HEK293 (cell line): ENCODE data around the gene TMEM184A.

ENCODE experiments used
- CTCF ChIA-PET: fragments of 350-600 bp; formaldehyde crosslinking; extraction: SDS; loops from one replicate; lab custom pipeline; 2021; ENCODE audit warnings: antibody characterized with exemption; lab: Yijun Ruan, JAX
- POLR2A ChIA-PET: fragments of 300-600 bp; formaldehyde crosslinking; extraction: SDS; loops from one replicate; lab custom pipeline; 2020; ENCODE audit warnings: antibody characterized with exemption, inconsistent platforms; lab: Yijun Ruan, JAX
- H3K27ac ChIP-seq: fragments of 200-500 bp; sonication (Bioruptor generic); 2 replicates; pipeline ENCODE4 v1.5.1; 2014; ENCODE audit warnings: low read depth, low read length, control low read depth, inconsistent platforms; ENCODE audit errors: extremely low read depth
- H3K36me3 ChIP-seq, 2 experiments: fragments of 200-500 bp in 1 of 2; sonication (Bioruptor generic) in 1 of 2; 1 replicate in 1 of 2; 2 replicates in 1 of 2; pipeline ENCODE4 v1.5.1; 2014 to 2017; ENCODE audit warnings: inconsistent platforms in 2 of 2, low read length in 2 of 2; ENCODE audit not compliant: control insufficient read depth in 2 of 2, insufficient read depth in 1 of 2
- H3K4me1 ChIP-seq: fragments of 200-500 bp; sonication (Bioruptor generic); 2 replicates; pipeline ENCODE4 v1.5.1; 2014; ENCODE audit warnings: mild to moderate bottlenecking, low read length, inconsistent platforms; ENCODE audit not compliant: control insufficient read depth, insufficient read depth
- H3K4me3 ChIP-seq: 2 replicates; pipeline ENCODE4 v1.5.1; 2011; ENCODE audit warnings: low read depth, mild to moderate bottlenecking, control low read depth, low read length, moderate library complexity
- H3K9me3 ChIP-seq: fragments of 200-500 bp; sonication (Bioruptor generic); 2 replicates; pipeline ENCODE4 v1.5.1; 2014; ENCODE audit warnings: low read depth, low read length, inconsistent platforms; ENCODE audit not compliant: control insufficient read depth, insufficient read depth
- GLIS2 ChIP-seq: fragments of 450-650 bp; formaldehyde crosslinking; IDR thresholded peaks from 2 replicates; pipeline ENCODE4 v1.5.1; 2016; ENCODE audit warnings: missing biosample characterization, missing genetic modification characterization
- HIC1 ChIP-seq: fragments of 450-650 bp; formaldehyde crosslinking; IDR thresholded peaks from 2 replicates; pipeline ENCODE4 v1.5.1; 2016; ENCODE audit warnings: missing biosample characterization, missing genetic modification characterization
- KLF16 ChIP-seq: fragments of 450-650 bp; formaldehyde crosslinking; IDR thresholded peaks from 2 replicates; pipeline ENCODE4 v1.5.1; 2017; ENCODE audit warnings: missing biosample characterization, missing genetic modification characterization
- SETDB1 ChIP-seq: IDR thresholded peaks from one replicate; pipeline ENCODE4 v1.6.1; 2017; ENCODE audit warnings: mild to moderate bottlenecking, low read length, moderate library complexity, mixed read lengths; ENCODE audit not compliant: insufficient read length
- WT1 ChIP-seq: fragments of 450-650 bp; formaldehyde crosslinking; IDR thresholded peaks from 2 replicates; pipeline ENCODE4 v1.5.1; 2016; ENCODE audit warnings: missing biosample characterization, missing genetic modification characterization
- ZBTB17 ChIP-seq: fragments of 450-650 bp; formaldehyde crosslinking; IDR thresholded peaks from 2 replicates; pipeline ENCODE4 v1.5.1; 2016; ENCODE audit warnings: missing biosample characterization, missing genetic modification characterization
- ZNF157 ChIP-seq: fragments of 450-650 bp; formaldehyde crosslinking; IDR thresholded peaks from 2 replicates; pipeline ENCODE4 v1.5.1; 2016; ENCODE audit warnings: missing biosample characterization, missing genetic modification characterization
- ZNF175 ChIP-seq: fragments of 450-650 bp; formaldehyde crosslinking; IDR thresholded peaks from 2 replicates; pipeline ENCODE4 v1.5.1; 2016; ENCODE audit warnings: missing biosample characterization, missing genetic modification characterization
- ZNF23 ChIP-seq: fragments of 450-650 bp; formaldehyde crosslinking; IDR thresholded peaks from 2 replicates; pipeline ENCODE4 v1.5.1; 2016; ENCODE audit warnings: missing biosample characterization, missing genetic modification characterization, borderline replicate concordance
- ZNF24 ChIP-seq: fragments of 450-650 bp; formaldehyde crosslinking; IDR thresholded peaks from 2 replicates; pipeline ENCODE4 v1.5.1; 2016; ENCODE audit warnings: missing biosample characterization, missing genetic modification characterization
- ZNF274 ChIP-seq, 2 experiments: fragments of 200-500 bp in 1 of 2; fragments of 450-650 bp in 1 of 2; sonication (Bioruptor generic) in 1 of 2; formaldehyde crosslinking in 1 of 2; IDR thresholded peaks; 2 replicates each; pipeline versions ENCODE4 v1.5.1 to v1.6.1; 2014 to 2016; ENCODE audit warnings: borderline replicate concordance in 1 of 2, inconsistent platforms in 1 of 2, low read length in 1 of 2, missing biosample characterization in 1 of 2, missing genetic modification characterization in 1 of 2
- ZNF391 ChIP-seq: fragments of 450-650 bp; formaldehyde crosslinking; IDR thresholded peaks from 2 replicates; pipeline ENCODE4 v1.5.1; 2016; ENCODE audit warnings: low read depth, missing biosample characterization, missing genetic modification characterization, borderline replicate concordance
- ZNF416 ChIP-seq: fragments of 450-650 bp; formaldehyde crosslinking; IDR thresholded peaks from 2 replicates; pipeline ENCODE4 v1.5.1; 2016; ENCODE audit warnings: missing biosample characterization, missing genetic modification characterization
- ZNF501 ChIP-seq: fragments of 450-650 bp; formaldehyde crosslinking; IDR thresholded peaks from 2 replicates; pipeline ENCODE4 v1.5.1; 2016; ENCODE audit warnings: missing biosample characterization, missing genetic modification characterization
- ZNF571 ChIP-seq: fragments of 450-650 bp; formaldehyde crosslinking; IDR thresholded peaks from 2 replicates; pipeline ENCODE4 v1.5.0; 2017; ENCODE audit warnings: missing biosample characterization, missing genetic modification characterization
- ZNF580 ChIP-seq: fragments of 450-650 bp; formaldehyde crosslinking; IDR thresholded peaks from 2 replicates; pipeline ENCODE4 v1.5.1; 2016; ENCODE audit warnings: missing biosample characterization, missing genetic modification characterization
- ZNF610 ChIP-seq: fragments of 450-650 bp; formaldehyde crosslinking; IDR thresholded peaks from 2 replicates; pipeline ENCODE4 v1.5.1; 2016; ENCODE audit warnings: missing biosample characterization, missing genetic modification characterization, borderline replicate concordance
- ZNF792 ChIP-seq: fragments of 450-650 bp; formaldehyde crosslinking; IDR thresholded peaks from 2 replicates; pipeline ENCODE4 v1.5.1; 2016; ENCODE audit warnings: missing biosample characterization, missing genetic modification characterization
- ZNF830 ChIP-seq: fragments of 450-650 bp; IDR thresholded peaks from 2 replicates; pipeline ENCODE4 v1.5.0; 2018; ENCODE audit warnings: missing biosample characterization, missing genetic modification characterization, low read depth, mild to moderate bottlenecking, moderate library complexity
- TF ChIP-seq, protein P1 (sequence below): fragments of 450-650 bp; formaldehyde crosslinking; IDR thresholded peaks from 2 replicates; pipeline ENCODE4 v1.5.1; 2016; ENCODE audit warnings: missing biosample characterization, missing genetic modification characterization
- TF ChIP-seq, protein P2 (sequence below): fragments of 450-650 bp; formaldehyde crosslinking; IDR thresholded peaks from 2 replicates; pipeline ENCODE4 v1.5.1; 2017; ENCODE audit warnings: missing biosample characterization, missing genetic modification characterization
- TF ChIP-seq, protein P3 (sequence below): fragments of 450-650 bp; formaldehyde crosslinking; IDR thresholded peaks from 2 replicates; pipeline ENCODE4 v1.5.1; 2016; ENCODE audit warnings: missing biosample characterization, missing genetic modification characterization

Gene TMEM184A

GRCh38 chr7:1509226-1509625 lies 46.8 kb downstream of the TMEM184A start:
- ChIA-PET CTCF (no interaction called here), POLR2A (interaction anchor here (1.4 kb wide), 1 partner anchor 46 kb away, joined by 8 read pairs; the partner anchor contains the start of gene TMEM184A)
- no peaks in the 10 kb centered on the region for H3K4me1 ChIP-seq
- no peak overlapping the region for H3K27ac ChIP-seq
- H3K36me3 ChIP-seq = no peaks in the 10 kb centered on the region
- TF ChIP-seq ZNF416 (tag by site-specific recombination) (no peak), ZNF830 (no peak), ZNF24 (tag by site-specific recombination) (no peak), ZNF391 (no peak), WT1 (tag by site-specific recombination) (no peak), ZNF571 (tag by site-specific recombination) (no peak), ZBTB17 (no peak), ZNF501 (tag by site-specific recombination) (no peak), ZNF610 (no peak), ZNF157 (tag by site-specific recombination) (no peak), GLIS2 (no peak), ZNF274 (IDR thresholded peaks at IDR 0.05; ENCODE audit: low read length) (no peak), ZNF274 (tag by site-specific recombination; IDR thresholded peaks at IDR 0.05; ENCODE audit: borderline replicate concordance) (no peak), ZNF23 (tag by site-specific recombination) (no peak), ZNF792 (tag by site-specific recombination) (no peak), ZNF580 (tag by site-specific recombination) (no peak), SETDB1 (no peak), KLF16 (tag by site-specific recombination) (no peak)
- TF ChIP-seq, protein P1, sequence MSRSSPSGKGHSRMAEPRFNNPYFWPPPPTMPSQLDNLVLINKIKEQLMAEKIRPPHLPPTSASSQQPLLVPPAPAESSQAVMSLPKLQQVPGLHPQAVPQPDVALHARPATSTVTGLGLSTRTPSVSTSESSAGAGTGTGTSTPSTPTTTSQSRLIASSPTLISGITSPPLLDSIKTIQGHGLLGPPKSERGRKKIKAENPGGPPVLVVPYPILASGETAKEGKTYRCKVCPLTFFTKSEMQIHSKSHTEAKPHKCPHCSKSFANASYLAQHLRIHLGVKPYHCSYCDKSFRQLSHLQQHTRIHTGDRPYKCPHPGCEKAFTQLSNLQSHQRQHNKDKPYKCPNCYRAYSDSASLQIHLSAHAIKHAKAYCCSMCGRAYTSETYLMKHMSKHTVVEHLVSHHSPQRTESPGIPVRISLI (tag by site-specific recombination) = no peak
- TF ChIP-seq, protein P2, sequence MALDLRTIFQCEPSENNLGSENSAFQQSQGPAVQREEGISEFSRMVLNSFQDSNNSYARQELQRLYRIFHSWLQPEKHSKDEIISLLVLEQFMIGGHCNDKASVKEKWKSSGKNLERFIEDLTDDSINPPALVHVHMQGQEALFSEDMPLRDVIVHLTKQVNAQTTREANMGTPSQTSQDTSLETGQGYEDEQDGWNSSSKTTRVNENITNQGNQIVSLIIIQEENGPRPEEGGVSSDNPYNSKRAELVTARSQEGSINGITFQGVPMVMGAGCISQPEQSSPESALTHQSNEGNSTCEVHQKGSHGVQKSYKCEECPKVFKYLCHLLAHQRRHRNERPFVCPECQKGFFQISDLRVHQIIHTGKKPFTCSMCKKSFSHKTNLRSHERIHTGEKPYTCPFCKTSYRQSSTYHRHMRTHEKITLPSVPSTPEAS (tag by site-specific recombination) = no peak
- H3K4me3 ChIP-seq = no peak overlapping the region
- H3K9me3 ChIP-seq = no peaks in the 10 kb centered on the region

DNA sequence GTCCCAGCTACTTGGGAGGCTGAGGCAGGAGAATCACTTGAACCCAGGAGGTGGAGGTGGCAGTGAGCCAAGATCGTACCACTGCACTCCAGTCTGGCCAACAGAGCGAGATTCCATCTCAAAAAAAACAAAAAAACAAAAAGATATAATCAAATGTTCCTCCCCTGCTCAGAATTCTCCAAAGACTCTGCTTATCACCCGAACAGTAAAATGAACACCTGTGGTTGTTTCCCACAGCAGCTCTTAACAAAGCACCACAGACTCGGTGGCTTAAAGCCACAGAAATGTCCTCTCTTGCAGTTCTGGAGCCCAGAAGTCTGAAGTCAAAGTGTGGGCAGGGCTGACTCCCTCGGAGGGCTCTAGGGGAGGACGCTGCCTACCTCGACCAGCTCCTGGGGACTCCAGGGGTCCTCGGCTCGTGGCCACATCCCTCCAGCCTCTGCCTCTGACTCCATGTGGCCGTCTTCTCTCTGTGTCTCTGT lies 47.7 kb downstream of the TMEM184A start:
- H3K27ac ChIP-seq = no peak overlapping the region
- ChIA-PET CTCF (no interaction called here), POLR2A (no interaction called here)
- no peaks in the 10 kb centered on the region for H3K4me1 ChIP-seq
- no peaks in the 10 kb centered on the region for H3K36me3 ChIP-seq
- TF ChIP-seq, protein P3, sequence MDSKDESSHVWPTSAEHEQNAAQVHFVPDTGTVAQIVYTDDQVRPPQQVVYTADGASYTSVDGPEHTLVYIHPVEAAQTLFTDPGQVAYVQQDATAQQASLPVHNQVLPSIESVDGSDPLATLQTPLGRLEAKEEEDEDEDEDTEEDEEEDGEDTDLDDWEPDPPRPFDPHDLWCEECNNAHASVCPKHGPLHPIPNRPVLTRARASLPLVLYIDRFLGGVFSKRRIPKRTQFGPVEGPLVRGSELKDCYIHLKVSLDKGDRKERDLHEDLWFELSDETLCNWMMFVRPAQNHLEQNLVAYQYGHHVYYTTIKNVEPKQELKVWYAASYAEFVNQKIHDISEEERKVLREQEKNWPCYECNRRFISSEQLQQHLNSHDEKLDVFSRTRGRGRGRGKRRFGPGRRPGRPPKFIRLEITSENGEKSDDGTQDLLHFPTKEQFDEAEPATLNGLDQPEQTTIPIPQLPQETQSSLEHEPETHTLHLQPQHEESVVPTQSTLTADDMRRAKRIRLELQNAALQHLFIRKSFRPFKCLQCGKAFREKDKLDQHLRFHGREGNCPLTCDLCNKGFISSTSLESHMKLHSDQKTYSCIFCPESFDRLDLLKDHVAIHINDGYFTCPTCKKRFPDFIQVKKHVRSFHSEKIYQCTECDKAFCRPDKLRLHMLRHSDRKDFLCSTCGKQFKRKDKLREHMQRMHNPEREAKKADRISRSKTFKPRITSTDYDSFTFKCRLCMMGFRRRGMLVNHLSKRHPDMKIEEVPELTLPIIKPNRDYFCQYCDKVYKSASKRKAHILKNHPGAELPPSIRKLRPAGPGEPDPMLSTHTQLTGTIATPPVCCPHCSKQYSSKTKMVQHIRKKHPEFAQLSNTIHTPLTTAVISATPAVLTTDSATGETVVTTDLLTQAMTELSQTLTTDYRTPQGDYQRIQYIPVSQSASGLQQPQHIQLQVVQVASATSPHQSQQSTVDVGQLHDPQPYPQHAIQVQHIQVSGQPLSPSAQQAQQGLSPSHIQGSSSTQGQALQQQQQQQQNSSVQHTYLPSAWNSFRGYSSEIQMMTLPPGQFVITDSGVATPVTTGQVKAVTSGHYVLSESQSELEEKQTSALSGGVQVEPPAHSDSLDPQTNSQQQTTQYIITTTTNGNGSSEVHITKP (tag by site-specific recombination) = peak; percentile 51
- TF ChIP-seq HIC1 (tag by site-specific recombination) (no peak), SETDB1 (no peak), ZNF175 (tag by site-specific recombination) (no peak)
- TF ChIP-seq, all 188 proteins: peak for 1
- Histone ChIP-seq H3K9me3 (no peaks in the 10 kb centered on the region), H3K4me3 (no peak overlapping the region)
